Glomerular endothelial cell (primary cell): ENCODE data around the gene POMT2. TPM values are rescaled to one million over a fixed set of nuclear protein-coding genes. Genes with fewer than 3 reads are reported as not detected.

Experiments used
- DNase-seq: peaks from one replicate; pipeline ENCODE4 v3.0.0-alpha.2; 2011; ENCODE audit warnings: low read depth, low spot score; ENCODE audit errors: extremely low read depth
- total RNA-seq: library from RNA; depleted of rRNA; stranded (reverse); fragments of >200 nt; gene quantifications from 2 replicates; pipeline ENCODE4 v1.2.3, GENCODE V29; 2015

The POMT2 gene
- total RNA-seq, 1 donor from 2014 or later, result 34.3 TPM

DNA sequence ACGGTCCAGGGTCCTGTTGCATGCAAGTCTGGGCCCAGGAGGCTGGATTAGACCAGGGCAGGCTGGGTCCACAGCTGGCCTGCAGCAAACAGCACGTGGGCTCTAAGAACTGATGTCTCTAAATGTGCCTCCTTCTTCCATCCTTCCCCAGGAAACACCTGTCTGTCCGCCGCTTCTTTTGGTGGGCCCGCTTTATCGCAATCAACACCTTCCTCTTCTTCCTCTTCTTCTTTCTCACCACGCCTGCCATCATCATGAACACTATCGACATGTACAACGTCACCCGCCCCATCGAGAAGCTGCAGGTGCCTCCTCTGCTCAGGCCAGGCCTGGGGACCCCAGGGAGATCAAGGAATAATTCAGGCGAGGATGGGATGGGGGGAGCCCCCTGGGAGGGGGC, 77.9 kb downstream of the POMT2 start:
- no peak for DNase-seq

DNA sequence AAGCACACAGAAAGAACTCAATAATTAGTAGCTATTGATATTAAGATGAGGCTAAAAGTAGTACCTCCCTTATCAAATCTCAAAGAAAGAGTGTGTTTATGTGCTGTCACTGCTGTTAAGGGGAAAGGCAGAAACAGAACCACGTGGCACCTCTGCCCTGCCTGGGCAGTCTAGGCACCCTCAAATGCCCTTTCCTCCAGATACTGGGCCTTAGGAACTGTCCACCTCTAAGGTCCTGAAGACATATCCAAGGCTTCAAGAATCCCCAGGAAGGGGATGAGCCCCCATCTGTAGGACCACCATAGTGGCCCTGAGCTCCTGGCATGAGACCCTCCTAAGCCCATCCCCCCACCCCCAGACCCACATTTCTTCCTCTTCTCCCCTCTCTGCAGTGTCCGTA, 78.7 kb downstream of the POMT2 start:
- DNase-seq, result no peak

- no peak for DNase-seq
Measured at GRCh38 chr14:77240336-77240915, 80.3 kb downstream of the POMT2 start.

- DNase-seq, result no peak
Measured at GRCh38 chr14:77239412-77239811, 81.3 kb downstream of the POMT2 start.

DNA sequence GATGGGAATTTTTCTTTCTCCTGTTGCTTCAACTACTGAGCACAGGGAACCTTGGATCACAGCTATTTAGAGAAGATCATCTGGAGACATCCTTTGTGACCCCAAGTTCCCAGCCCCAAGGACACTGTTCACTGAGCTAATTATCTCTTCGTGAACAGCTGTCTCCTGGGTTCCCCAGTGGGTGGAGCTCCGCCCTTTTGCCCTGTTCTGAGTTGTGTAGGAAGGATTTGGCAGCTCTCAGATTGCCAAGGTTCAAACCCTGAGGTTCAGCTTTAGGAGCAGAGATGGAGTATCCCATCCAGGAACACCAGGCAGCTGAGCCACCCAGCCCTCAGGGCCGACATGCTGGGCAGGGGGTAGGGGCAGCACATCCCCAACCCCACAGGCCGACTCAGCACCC, 81.7 kb downstream of the POMT2 start:
- no peak for DNase-seq

- no peak for DNase-seq
Measured at GRCh38 chr14:77238356-77238755, 82.3 kb downstream of the POMT2 start.

- no peak for DNase-seq
Measured at GRCh38 chr14:77236814-77237213, 83.9 kb downstream of the POMT2 start.

- no peak for DNase-seq
Measured at GRCh38 chr14:77231721-77232120, 89.0 kb downstream of the POMT2 start.

- DNase-seq, result no peak
Measured at GRCh38 chr14:77230914-77231313, 89.8 kb downstream of the POMT2 start.

DNA sequence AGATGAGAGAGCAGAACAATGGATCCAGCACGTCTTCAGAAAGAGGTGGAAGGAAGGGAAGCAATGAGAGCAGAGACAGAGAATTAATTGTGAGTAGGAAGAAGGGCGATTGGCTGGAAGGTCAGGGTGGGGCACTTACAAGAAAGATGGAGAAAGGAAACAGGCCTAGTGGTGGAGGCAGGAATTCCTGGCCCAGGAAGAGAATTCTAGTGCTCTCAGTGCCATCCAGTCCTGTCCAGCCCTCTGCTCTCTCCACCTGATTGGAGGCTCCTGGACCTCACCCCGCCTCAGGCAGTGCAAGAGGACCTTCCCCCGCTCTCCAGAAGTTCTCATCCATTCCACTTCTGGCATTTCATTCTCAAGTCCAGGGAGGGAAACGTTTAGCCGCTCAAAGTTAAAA, 92.6 kb downstream of the POMT2 start:
- no peak for DNase-seq

GRCh38 chr14:77225892-77226557, 94.7 kb downstream of the POMT2 start:
- DNase-seq, result no peak

GRCh38 chr14:77225254-77225653, 95.4 kb downstream of the POMT2 start:
- no peak for DNase-seq

Other genes starting within 250 kb of the POMT2 start
- gene CIPC, start 222.6 kb downstream of the POMT2 start, total RNA-seq, result 12.5 and 19.0 TPM in 2 replicates
- gene ZDHHC22, start 179.1 kb downstream of the POMT2 start, total RNA-seq, result not detected in 2 replicates
- 0.35 and 0.82 TPM in 2 replicates for gene TMEM63C, start 139.1 kb downstream of the POMT2 start, total RNA-seq
- gene NGB, start 49.7 kb downstream of the POMT2 start, total RNA-seq, result not detected in 2 replicates
- gene GSTZ1, start 153 bp upstream of the POMT2 start, total RNA-seq, result 16.0 and 20.2 TPM in 2 replicates
- gene TMED8, start 56.2 kb upstream of the POMT2 start, total RNA-seq, result 8.9 and 10.7 TPM in 2 replicates
- 1.1 and 3.3 TPM in 2 replicates for gene SAMD15, start 56.5 kb upstream of the POMT2 start, total RNA-seq
- gene NOXRED1, start 102.6 kb upstream of the POMT2 start, total RNA-seq, result 0.12 TPM in 1 of 2 replicates, not detected in the other
- 29.1 and 29.6 TPM in 2 replicates for gene VIPAS39, start 136.7 kb upstream of the POMT2 start, total RNA-seq
- 113 and 121 TPM in 2 replicates for gene AHSA1, start 137.2 kb upstream of the POMT2 start, total RNA-seq
- 0.41 TPM in 1 of 2 replicates, not detected in the other for gene ISM2, start 177.9 kb upstream of the POMT2 start, total RNA-seq